NCI-H2107 treated with DMSO at 0.1 percent for 48 hours (cell line): ENCODE results near the gene RBBP8NL.
A peak's percentile ranks its signal among the peaks of the same experiment; 100 is the strongest.
"Not testable (repeated sequence)": the region's sequence is repeated elsewhere in the genome, so short reads cannot be mapped to it uniquely, and the experiment has no call there.

ENCODE experiments used
- DNase-seq: peaks from one replicate; lab custom pipeline; 2025; ENCODE audit not compliant: unreplicated experiment; lab: John Stamatoyannopoulos, UW

RBBP8NL gene

GRCh38 chr20:62445553-62446340, 18.4 kb upstream of the RBBP8NL start:
- DNase-seq = no peak

- DNase-seq = no peak
These were observed 16.9 kb upstream of the RBBP8NL start for GRCh38 chr20:62444286-62444685.

- DNase-seq = no peak
These were observed 14.7 kb upstream of the RBBP8NL start for GRCh38 chr20:62441987-62442539.

GRCh38 chr20:62439218-62439617, 11.9 kb upstream of the RBBP8NL start:
- no peak for DNase-seq

- no peak for DNase-seq
These were observed 10.6 kb upstream of the RBBP8NL start for GRCh38 chr20:62437927-62438326.

- DNase-seq = no peak
These were observed 10.2 kb upstream of the RBBP8NL start for GRCh38 chr20:62437496-62437895.

GRCh38 chr20:62436692-62437091, 9.4 kb upstream of the RBBP8NL start:
- no peak for DNase-seq

GRCh38 chr20:62433658-62434497, 6.5 kb upstream of the RBBP8NL start:
- no peak for DNase-seq

GRCh38 chr20:62430866-62431447, 3.6 kb upstream of the RBBP8NL start:
- DNase-seq = no peak

GRCh38 chr20:62430311-62430853, 3.0 kb upstream of the RBBP8NL start:
- DNase-seq = no peak

- no peak for DNase-seq
These were observed 2.3 kb upstream of the RBBP8NL start for GRCh38 chr20:62429455-62430310.

GRCh38 chr20:62428396-62429295, 1.3 kb upstream of the RBBP8NL start:
- no peak for DNase-seq

- no peak for DNase-seq
These were observed 648 bp upstream of the RBBP8NL start for GRCh38 chr20:62428002-62428372.

- DNase-seq = peak; percentile 55
These were observed 624 bp downstream of the RBBP8NL start for GRCh38 chr20:62426699-62427131.

GRCh38 chr20:62426059-62426348, 1.3 kb downstream of the RBBP8NL start:
- not testable (repeated sequence) for DNase-seq

GRCh38 chr20:62425281-62426058, 1.9 kb downstream of the RBBP8NL start:
- DNase-seq = no peak

GRCh38 chr20:62424249-62425107, 2.9 kb downstream of the RBBP8NL start:
- DNase-seq = no peak

- DNase-seq = no peak
These were observed 4.0 kb downstream of the RBBP8NL start for GRCh38 chr20:62423326-62423706.
